Transverse colon (tissue), 4 donors: ENCODE measurements around the gene TMEM174. TPM values are rescaled to one million over a fixed set of nuclear protein-coding genes. Genes with fewer than 3 reads are reported as not detected.

Experiments used
- DNase-seq: peaks from one replicate; pipeline ENCODE4 v3.0.0-alpha.2; 2019
- H3K27ac ChIP-seq, 4 donors: fragments of 200-600 bp; sonication (generic); 2 replicates each; pipeline ENCODE4 v1.5.1; 2016 to 2018; ENCODE audit warnings: inconsistent platforms in 4 of 4
- H3K27me3 ChIP-seq: fragments of 200-600 bp; sonication (generic); 2 replicates; pipeline ENCODE4 v1.5.1; 2017; ENCODE audit warnings: inconsistent platforms
- H3K36me3 ChIP-seq, 4 donors: fragments of 200-600 bp; sonication (generic); 2 replicates each; pipeline ENCODE4 v1.5.1; 2017 to 2019; ENCODE audit warnings: inconsistent platforms in 4 of 4
- H3K4me1 ChIP-seq, 4 donors: fragments of 200-600 bp; sonication (generic); 2 replicates each; pipeline ENCODE4 v1.5.1; 2017 to 2020; ENCODE audit warnings: inconsistent platforms in 4 of 4
- H3K4me3 ChIP-seq, 4 donors: fragments of 200-600 bp; sonication (generic); 1 replicate in 1 of 4; 2 replicates in 3 of 4; pipeline versions ENCODE4 v1.5.1 to v1.6.1; 2017 to 2019; ENCODE audit warnings: inconsistent platforms in 4 of 4
- H3K9me3 ChIP-seq, 2 donors: fragments of 200-600 bp; sonication (generic); 2 replicates each; pipeline ENCODE4 v1.5.1; 2017 to 2019; ENCODE audit warnings: inconsistent platforms in 2 of 2
- CTCF ChIP-seq, 5 experiments: fragments of 200-600 bp in 3 of 5; fragments of 450-650 bp in 2 of 5; sonication (generic) in 3 of 5; IDR thresholded peaks; 1 replicate in 2 of 5; 2 replicates in 3 of 5; pipeline ENCODE4 v1.5.1; 2016 to 2017; ENCODE audit warnings: antibody characterized with exemption in 5 of 5, inconsistent platforms in 3 of 5, mild to moderate bottlenecking in 2 of 5, moderate library complexity in 1 of 5
- EP300 ChIP-seq: sonication (generic); formaldehyde crosslinking; IDR thresholded peaks from one replicate; pipeline ENCODE4 v1.6.1; 2017; ENCODE audit warnings: antibody characterized with exemption, low read depth
- POLR2A ChIP-seq: fragments of 450-650 bp; IDR thresholded peaks from one replicate; pipeline ENCODE4 v1.6.1; 2016; ENCODE audit warnings: antibody characterized with exemption, mild to moderate bottlenecking, moderate library complexity
- POLR2AphosphoS5 ChIP-seq, 3 donors: sonication (generic); formaldehyde crosslinking; IDR thresholded peaks; one replicate each; pipeline ENCODE4 v1.6.1; 2016; ENCODE audit warnings: antibody characterized with exemption in 3 of 3
- WGBS, 2 donors: methylation state at CpG; one replicate each; pipeline ENCODE4 v1.1.5; 2018; ENCODE audit warnings: low coverage in 1 of 2; 5-methylcytosine and 5-hydroxymethylcytosine counted together
- in situ Hi-C, 4 donors: fragments of 200-750 bp; cut with MboI; loops; one replicate each; pipeline versions ENCODE4 v1.15.0 to v1.15.1; 2017; ENCODE audit warnings: low sequenced_read_pairs in 3 of 4, low pct_ligation_motif_present in 1 of 4, low pct_unique_long_range_greater_than_20kb in 1 of 4
- intact Hi-C: fragments of 100-400 bp; cut with DNase I; formaldehyde crosslinking; loops from one replicate; pipeline ENCODE4 v1.15.1; 2023; ENCODE audit warnings: low total_unique reads
- total RNA-seq, 4 donors: library from RNA; depleted of rRNA; stranded (reverse); fragments of >200 nt; gene quantifications; one replicate each; pipeline ENCODE4 v1.1.0, GENCODE V29; 2016

TMEM174 gene
- total RNA-seq, 4 donors from 2014 or later: 0.64 TPM; not detected in 3

GRCh38 chr5:73193592-73193991 is 20.6 kb downstream of the TMEM174 start:
- intact Hi-C loops: no loop called here
- in situ Hi-C loops: no loop called here
- no peak for DNase-seq

GRCh38 chr5:73196201-73196600 is 23.2 kb downstream of the TMEM174 start:
- 100% methylated on average over 1 of the region's 1 CpG for WGBS, 2 donors
- intact Hi-C loops (no loop called here), in situ Hi-C loops (no loop called here)
- H3K27me3 ChIP-seq: no peaks in the 10 kb centered on the region
- no peaks in the 10 kb centered on the region for H3K9me3 ChIP-seq
- no peak for DNase-seq
- H3K36me3 ChIP-seq: no peaks in the 10 kb centered on the region
- peaks cover 0 to 8% (median 2%) of the 10 kb centered on the region in 4 donors for H3K4me1 ChIP-seq
- TF ChIP-seq POLR2A (no peak), POLR2AphosphoS5 (IDR thresholded peaks at IDR 0.05) (no peak), EP300 (no peak), CTCF (IDR thresholded peaks at IDR 0.05) (no peak)
- no peak overlapping the region for H3K27ac ChIP-seq
- no peak overlapping the region for H3K4me3 ChIP-seq

More at GRCh38 chr5:73193592-73193991, 20.6 kb downstream of the TMEM174 start:
- H3K4me1 ChIP-seq: peaks cover 3 to 29% (median 13%) of the 10 kb centered on the region in 4 donors
- H3K27ac ChIP-seq: no peak overlapping the region
- no peak overlapping the region for H3K4me3 ChIP-seq
- no peaks in the 10 kb centered on the region for H3K9me3 ChIP-seq
- no peaks in the 10 kb centered on the region for H3K36me3 ChIP-seq
- WGBS, 2 donors: 72% methylated on average over 4 of the region's 4 CpGs; no CpG with 5 or more reads in 1 of the 2 donors
- no peaks in the 10 kb centered on the region for H3K27me3 ChIP-seq
- no peak for TF ChIP-seq CTCF (IDR thresholded peaks at IDR 0.05)
- no peak for TF ChIP-seq POLR2AphosphoS5 (IDR thresholded peaks at IDR 0.05)
- TF ChIP-seq EP300: no peak
- no peak for TF ChIP-seq POLR2A

- intact Hi-C loops: no loop called here
- Histone ChIP-seq H3K9me3 (no peaks in the 10 kb centered on the region), H3K36me3 (no peaks in the 10 kb centered on the region), H3K4me1 (peaks cover 0 to 11% (median 6%) of the 10 kb centered on the region in 4 donors), H3K27ac (no peak overlapping the region), H3K27me3 (no peaks in the 10 kb centered on the region), H3K4me3 (no peak overlapping the region)
- TF ChIP-seq EP300 (no peak), POLR2AphosphoS5 (IDR thresholded peaks at IDR 0.05) (no peak), POLR2A (no peak), CTCF (IDR thresholded peaks at IDR 0.05) (no peak)
- 67 to 73% methylated on average over 6 to 8 of the region's 8 CpGs for WGBS, 2 donors
- in situ Hi-C loops: no loop called here
- no peak for DNase-seq
Observed at GRCh38 chr5:73197637-73198257, 24.8 kb downstream of the TMEM174 start.

GRCh38 chr5:73198833-73199592 is 26.0 kb downstream of the TMEM174 start:
- H3K9me3 ChIP-seq: no peaks in the 10 kb centered on the region
- no peak for TF ChIP-seq CTCF (IDR thresholded peaks at IDR 0.05)
- TF ChIP-seq POLR2A: no peak
- no peak for TF ChIP-seq POLR2AphosphoS5 (IDR thresholded peaks at IDR 0.05)
- TF ChIP-seq EP300: no peak
- H3K4me1 ChIP-seq: peaks cover 0 to 9% (median 8%) of the 10 kb centered on the region in 4 donors
- DNase-seq: no peak
- H3K4me3 ChIP-seq: no peak overlapping the region
- in situ Hi-C loops (no loop called here), intact Hi-C loops (no loop called here)
- no peaks in the 10 kb centered on the region for H3K36me3 ChIP-seq
- no peak overlapping the region for H3K27ac ChIP-seq
- H3K27me3 ChIP-seq: peaks cover 2% of the 10 kb centered on the region
- 83 to 100% methylated on average over 1 to 3 of the region's 3 CpGs for WGBS, 2 donors
